ENCODE measurements around the gene HAT1.
A peak's percentile ranks its signal among the peaks of the same experiment; 100 is the strongest.

The HAT1 gene

DNA sequence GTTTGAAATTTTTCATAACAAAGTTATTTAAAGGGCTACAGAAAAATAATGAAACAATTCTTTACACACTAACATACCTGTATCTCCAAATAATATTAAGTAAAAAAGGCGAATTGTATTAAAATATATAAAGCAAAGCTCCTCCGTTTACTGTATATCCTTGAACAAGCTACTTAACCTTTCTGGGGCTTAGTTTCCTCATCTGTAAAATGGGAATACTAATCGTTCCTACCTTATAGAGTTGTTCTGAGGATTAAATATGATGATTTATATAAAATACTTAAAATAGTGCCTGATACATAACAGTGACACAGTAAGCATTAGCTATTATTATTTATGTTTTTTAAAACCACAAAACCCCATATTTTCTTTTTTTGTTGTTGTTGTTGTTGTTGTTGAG is 41.5 kb upstream of the HAT1 start:
- intact Hi-C loops (cut with DNase I; ENCODE audit: low total_unique reads): loop anchor here (5.0 kb wide), 1 partner anchor 42 kb away; the partner anchor contains the start of gene HAT1
- Histone ChIP-seq H3K4me1 (peaks cover 0 to 61% (median 24%) of the 10 kb centered on the region in 4 donors), H3K27ac (peak overlapping the region; percentile 74 to 76), H3K27me3 (no peaks in the 10 kb centered on the region), H3K4me3 (no peak overlapping the region), H3K36me3 (no peaks in the 10 kb centered on the region), H3K9me3 (no peaks in the 10 kb centered on the region)
- no peak for DNase-seq
- TF ChIP-seq, protein P1, sequence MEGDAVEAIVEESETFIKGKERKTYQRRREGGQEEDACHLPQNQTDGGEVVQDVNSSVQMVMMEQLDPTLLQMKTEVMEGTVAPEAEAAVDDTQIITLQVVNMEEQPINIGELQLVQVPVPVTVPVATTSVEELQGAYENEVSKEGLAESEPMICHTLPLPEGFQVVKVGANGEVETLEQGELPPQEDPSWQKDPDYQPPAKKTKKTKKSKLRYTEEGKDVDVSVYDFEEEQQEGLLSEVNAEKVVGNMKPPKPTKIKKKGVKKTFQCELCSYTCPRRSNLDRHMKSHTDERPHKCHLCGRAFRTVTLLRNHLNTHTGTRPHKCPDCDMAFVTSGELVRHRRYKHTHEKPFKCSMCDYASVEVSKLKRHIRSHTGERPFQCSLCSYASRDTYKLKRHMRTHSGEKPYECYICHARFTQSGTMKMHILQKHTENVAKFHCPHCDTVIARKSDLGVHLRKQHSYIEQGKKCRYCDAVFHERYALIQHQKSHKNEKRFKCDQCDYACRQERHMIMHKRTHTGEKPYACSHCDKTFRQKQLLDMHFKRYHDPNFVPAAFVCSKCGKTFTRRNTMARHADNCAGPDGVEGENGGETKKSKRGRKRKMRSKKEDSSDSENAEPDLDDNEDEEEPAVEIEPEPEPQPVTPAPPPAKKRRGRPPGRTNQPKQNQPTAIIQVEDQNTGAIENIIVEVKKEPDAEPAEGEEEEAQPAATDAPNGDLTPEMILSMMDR (IDR thresholded peaks at IDR 0.05): no peak

DNA sequence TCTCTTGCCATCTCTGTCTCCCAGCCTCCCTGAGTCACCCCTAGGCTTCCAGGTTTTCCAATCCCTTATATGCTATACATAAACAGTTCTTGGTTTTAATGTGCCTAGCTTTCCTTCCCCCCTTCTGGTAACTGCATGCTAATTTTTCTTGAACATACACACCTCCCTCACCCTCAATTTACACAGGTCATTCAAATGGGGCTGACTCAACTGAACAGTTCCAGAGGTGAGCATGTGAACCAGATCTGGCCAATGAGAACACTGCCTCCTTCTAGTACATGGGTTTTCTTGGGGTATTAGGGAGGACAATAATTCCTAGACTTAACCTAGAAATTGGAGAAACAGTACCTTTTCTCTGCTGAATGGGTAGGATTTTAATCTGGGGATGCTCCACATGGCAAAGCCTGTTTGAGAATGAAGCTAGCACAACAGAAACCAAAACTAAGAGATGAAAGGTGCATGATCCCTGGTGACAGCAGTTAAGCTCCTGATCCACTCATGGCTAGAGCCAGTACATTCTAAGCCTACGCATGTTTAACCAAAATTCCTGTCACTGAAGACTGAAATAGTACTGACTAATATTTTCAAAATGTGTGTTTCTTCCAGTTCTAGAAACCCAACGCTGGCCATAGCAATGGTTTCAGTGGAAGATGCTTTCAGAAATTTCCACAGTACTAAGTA is 40.0 kb upstream of the HAT1 start:
- DNase-seq: no peak
- intact Hi-C loops (cut with DNase I; ENCODE audit: low total_unique reads): loop anchor here (5.0 kb wide), 1 partner anchor 40 kb away; the partner anchor contains the start of gene HAT1
- peak overlapping the region; percentile 21 to 26 for H3K4me3 ChIP-seq
- TF ChIP-seq, protein P1 (IDR thresholded peaks at IDR 0.05): no peak
- peaks cover 0 to 56% (median 24%) of the 10 kb centered on the region in 4 donors for H3K4me1 ChIP-seq
- peak overlapping the region; percentile 74 to 75 for H3K27ac ChIP-seq
- H3K9me3 ChIP-seq: no peaks in the 10 kb centered on the region
- H3K36me3 ChIP-seq: no peaks in the 10 kb centered on the region
- H3K27me3 ChIP-seq: no peaks in the 10 kb centered on the region

DNA sequence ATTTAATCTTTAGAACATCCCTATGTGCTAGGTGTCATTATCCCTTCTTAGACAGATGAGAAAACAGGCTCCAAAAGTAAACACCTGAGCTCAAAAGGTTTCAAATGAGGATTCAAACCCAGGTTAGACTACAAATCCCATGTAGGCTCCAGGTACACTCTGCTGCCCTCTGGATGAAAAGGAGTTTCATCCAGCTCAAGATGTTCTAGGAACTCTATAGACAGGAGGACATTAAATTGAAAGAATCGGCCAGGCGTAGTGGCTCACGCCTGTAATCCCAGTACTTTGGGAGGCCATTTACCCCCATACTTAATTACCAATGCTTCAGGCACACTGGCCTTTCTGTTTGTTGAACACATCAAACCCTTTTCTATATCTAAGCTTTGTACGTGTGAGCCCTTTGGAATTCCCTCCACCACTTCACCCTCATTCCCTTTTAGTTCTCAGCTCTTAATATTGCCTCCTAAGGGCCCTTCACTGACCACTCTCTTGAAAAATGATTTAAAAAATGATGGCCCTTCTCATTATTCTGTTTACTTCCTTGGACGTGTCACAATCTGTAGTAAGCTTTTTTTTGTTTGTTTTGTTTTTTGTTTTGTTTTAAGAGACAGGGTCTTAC is 38.9 kb upstream of the HAT1 start:
- DNase-seq: no peak
- Histone ChIP-seq H3K27ac (peak overlapping the region; percentile 74 to 75), H3K9me3 (no peaks in the 10 kb centered on the region), H3K36me3 (no peaks in the 10 kb centered on the region), H3K4me1 (peaks cover 0 to 44% (median 21%) of the 10 kb centered on the region in 4 donors), H3K4me3 (no peak overlapping the region), H3K27me3 (no peaks in the 10 kb centered on the region)
- TF ChIP-seq, protein P1 (IDR thresholded peaks at IDR 0.05): no peak
- intact Hi-C loops (cut with DNase I; ENCODE audit: low total_unique reads): loop anchor here (5.0 kb wide), 1 partner anchor 39 kb away; the partner anchor contains the start of gene HAT1

DNA sequence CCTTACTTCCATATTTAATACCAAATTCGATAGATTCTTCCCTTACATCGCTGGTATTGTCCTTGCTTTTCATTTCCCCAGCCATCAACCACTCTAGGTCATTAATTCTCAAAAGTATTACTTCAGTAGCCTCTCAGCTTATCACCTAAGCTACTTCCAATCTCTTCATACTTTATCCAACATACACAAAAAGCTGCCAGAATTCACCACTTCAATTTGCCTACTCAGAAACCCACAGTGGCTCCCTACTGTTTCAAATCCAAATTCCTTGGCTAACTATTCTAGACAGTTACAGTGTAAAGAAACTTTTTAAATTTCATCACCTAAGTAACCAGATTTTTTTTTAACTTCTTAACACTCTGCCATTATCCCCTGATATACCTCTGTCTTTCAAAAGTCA is 32.9 kb upstream of the HAT1 start:
- Histone ChIP-seq H3K4me3 (no peak overlapping the region), H3K36me3 (peaks cover 0 to 11% (median 0%) of the 10 kb centered on the region in 3 donors), H3K9me3 (no peaks in the 10 kb centered on the region), H3K27ac (no peak overlapping the region), H3K27me3 (no peaks in the 10 kb centered on the region), H3K4me1 (peaks cover 0 to 20% (median 7%) of the 10 kb centered on the region in 4 donors)
- no peak for DNase-seq
- TF ChIP-seq, protein P1 (IDR thresholded peaks at IDR 0.05): no peak
- intact Hi-C loops (cut with DNase I; ENCODE audit: low total_unique reads): no loop called here

DNA sequence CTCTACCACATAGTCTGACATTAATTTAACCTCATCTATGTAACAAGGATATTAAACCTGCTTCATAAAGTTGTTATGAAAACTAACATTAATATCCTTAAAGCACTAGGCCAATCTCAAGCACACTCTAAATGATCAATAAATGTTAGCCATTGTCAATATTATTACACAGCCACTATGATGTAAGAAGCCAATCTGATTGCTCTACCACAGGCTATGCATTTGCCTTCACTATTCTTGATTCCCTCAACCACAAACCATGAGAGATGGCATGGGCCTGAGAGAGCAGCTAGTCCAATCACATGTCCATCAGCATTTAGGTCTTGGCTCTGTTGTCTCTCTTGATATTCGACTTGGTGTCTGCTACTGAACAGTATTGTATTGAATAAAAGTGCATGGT is 32.5 kb upstream of the HAT1 start:
- TF ChIP-seq, protein P1 (IDR thresholded peaks at IDR 0.05): no peak
- no peak for DNase-seq
- Histone ChIP-seq H3K4me3 (no peak overlapping the region), H3K9me3 (no peaks in the 10 kb centered on the region), H3K36me3 (peaks cover 0 to 11% (median 0%) of the 10 kb centered on the region in 3 donors), H3K4me1 (peaks cover 0 to 21% (median 9%) of the 10 kb centered on the region in 4 donors), H3K27me3 (no peaks in the 10 kb centered on the region), H3K27ac (no peak overlapping the region)
- intact Hi-C loops (cut with DNase I; ENCODE audit: low total_unique reads): no loop called here

Measured in tibial artery (tissue), 4 donors.